GM21381 (cell line): ENCODE data around the gene DPAGT1.
"Not testable (repeated sequence)": the region's sequence is repeated elsewhere in the genome, so short reads cannot be mapped to it uniquely, and the experiment has no call there.

ENCODE experiments used
- ATAC-seq: cut with Tn5 transposase; IDR thresholded peaks from one replicate; pipeline ENCODE4 v1.9.1; 2021; ENCODE audit warnings: mild to moderate bottlenecking, moderate library complexity; ENCODE audit not compliant: unreplicated experiment

The DPAGT1 gene

DNA sequence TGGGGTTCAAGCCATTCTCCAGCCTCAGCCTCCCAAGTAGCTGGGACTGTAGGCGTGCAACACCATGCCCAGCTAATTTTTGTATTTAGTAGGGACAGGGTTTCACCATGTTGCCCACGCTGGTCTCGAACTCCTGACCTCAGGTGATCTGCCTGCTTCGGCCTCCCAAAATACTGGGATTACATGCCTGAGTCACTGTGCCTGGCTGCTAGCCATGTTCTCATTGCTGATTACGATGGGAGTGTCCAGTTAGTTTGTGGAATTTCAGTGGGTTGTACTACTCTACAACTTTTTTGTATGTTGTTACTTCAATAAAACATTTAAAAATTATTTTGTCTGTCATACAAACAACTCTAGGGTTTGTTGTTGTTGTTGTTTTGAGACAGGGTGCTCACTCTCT lies 38.9 kb downstream of the DPAGT1 start:
- ATAC-seq: no peak

DNA sequence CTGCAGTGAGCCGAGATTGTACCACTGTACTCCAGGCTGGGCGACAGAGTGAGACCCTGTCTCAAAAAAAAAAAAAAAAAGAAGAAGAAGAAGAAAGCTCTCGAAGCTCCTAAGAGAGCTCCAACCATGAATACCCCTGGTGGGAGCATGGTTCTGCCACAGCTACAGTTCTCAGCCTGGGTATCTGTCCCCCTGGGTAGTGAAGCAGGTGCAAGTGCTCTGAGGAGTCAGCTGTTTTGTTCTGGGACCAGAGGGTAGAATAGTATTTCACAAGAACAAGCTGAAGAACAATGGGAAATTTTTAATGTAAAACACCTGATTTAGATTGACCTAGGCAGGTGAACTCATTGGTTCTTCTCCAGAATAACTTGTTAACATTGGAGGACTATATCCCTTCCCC lies 40.4 kb downstream of the DPAGT1 start:
- ATAC-seq: no peak

DNA sequence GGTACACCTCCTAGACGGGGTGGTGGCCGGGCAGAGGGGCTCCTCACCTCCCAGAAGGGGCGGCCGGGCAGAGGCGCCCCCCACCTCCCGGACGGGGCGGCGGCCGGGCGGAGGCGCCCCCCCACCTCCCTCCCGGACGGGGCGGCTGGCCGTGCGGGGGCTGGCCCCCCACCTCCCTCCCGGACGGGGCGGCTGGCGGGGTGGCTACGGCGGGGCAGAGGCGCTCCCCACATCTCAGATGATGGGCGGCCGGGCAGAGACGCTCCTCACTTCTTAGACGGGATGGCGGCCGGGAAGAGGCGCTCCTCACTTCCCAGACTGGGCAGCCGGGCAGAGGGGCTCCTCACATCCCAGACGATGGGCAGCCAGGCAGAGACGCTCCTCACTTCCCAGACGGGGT lies 42.5 kb downstream of the DPAGT1 start:
- ATAC-seq: not testable (repeated sequence)

DNA sequence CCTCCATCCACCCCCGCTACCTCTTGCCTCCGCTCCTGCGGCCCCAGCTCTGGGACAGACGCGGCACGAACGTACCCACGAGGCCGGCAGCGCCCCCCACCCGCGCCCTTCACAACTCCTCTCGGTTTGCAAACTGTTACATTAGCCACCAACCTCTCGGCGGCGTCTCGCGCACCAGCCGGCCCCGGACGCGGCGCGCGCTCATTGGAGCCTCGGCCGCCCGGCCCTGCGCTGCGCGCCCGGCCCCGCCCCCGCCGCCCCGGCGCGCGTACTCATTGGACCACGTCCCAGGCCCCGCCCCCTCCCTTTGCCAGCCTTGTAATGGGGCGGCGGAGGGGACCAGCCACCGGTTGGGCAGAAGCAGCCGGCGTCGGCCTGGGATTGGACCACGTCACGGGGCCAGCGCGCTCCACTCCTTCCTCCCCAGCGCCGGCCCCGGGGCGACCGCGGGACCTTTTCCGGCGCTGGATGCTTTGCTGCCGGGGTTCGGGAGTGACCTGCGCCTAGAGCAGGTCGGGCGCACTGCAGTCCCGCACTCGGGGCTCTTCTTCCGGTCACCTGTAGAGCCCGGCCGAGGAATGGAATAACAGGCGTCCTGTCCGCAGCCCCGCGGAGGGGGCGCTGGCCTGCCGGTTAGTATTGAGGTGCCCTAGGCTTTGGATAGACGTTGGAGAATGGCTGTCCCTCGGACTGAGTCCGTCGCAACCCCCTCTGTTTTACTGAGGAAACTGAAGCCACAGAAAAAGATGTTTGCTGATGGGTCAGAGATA lies 44.5 kb downstream of the DPAGT1 start, which contains the start of gene HYOU1:
HYOU1 (minus strand) TSS at position 206 of the 770 bp plus-strand sequence. CDS start 1,045 bp downstream, outside the sequence.
- peak; percentile 92 for ATAC-seq

DNA sequence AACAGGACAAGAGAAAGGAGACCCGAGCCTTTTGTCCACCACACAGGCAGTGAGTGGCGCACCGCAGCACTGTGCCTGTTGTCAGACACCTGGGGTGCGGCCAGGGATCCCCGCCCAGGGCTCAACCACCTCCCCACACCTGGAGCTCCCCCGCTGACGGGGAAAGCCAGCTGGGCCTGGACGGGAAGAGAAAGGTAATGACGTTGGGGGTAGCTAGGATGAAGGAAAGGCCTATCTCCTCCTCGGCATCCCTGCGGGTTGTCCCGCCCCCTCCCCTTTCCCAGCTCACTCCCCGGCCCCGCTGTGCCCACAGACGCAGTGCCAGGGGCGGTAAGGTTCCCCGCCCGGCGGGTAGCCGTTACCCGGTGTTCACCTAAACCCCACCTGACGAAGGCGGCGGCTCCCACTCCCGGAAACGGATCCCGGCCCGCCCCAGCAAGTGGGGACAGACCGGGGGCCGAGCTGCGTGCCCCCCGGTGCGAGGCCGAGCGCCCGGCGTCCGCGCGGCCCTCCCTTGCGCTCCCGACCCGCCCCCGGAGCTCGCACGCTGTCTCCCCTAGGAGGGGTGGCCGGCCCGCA lies 45.1 kb downstream of the DPAGT1 start:
- ATAC-seq: peak; percentile 10

DNA sequence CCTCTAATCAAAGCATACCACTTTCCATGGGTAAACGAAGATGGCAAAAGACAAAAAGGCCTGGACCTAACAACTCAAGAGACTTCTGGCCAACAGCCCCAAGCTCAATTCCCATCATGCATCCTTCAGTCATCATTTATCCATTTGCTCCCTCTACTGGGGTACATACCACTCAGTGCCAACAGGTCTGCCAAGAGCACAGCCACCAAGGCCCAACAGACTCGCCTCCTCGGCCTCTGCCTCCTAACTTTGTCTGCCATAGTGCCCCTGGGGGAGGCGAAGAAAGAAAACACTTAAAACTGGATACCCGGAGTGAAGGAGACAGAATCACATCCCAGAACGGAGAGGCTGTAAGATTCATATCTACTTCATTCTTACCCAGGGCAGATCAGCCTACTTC lies 45.8 kb downstream of the DPAGT1 start:
- no peak for ATAC-seq

DNA sequence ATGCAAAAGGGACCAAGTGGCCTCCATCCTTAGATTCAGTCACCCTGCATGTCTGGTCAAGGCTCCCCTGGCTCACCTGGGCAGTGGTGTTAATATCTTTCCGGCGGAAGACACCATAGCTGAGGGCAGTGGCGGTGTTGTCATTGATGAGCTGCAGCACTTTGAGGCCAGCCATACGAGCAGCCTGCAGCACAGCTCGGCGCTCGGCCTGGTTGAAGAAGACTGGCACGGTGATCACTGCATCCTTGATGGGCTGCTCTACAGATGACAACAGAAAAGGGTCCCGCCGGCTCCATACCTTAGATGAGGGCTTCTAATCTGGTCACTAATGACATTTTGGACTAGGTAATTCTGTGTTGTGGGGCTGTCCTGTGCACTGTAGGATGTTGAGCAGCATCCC lies 47.2 kb downstream of the DPAGT1 start:
- ATAC-seq: no peak

DNA sequence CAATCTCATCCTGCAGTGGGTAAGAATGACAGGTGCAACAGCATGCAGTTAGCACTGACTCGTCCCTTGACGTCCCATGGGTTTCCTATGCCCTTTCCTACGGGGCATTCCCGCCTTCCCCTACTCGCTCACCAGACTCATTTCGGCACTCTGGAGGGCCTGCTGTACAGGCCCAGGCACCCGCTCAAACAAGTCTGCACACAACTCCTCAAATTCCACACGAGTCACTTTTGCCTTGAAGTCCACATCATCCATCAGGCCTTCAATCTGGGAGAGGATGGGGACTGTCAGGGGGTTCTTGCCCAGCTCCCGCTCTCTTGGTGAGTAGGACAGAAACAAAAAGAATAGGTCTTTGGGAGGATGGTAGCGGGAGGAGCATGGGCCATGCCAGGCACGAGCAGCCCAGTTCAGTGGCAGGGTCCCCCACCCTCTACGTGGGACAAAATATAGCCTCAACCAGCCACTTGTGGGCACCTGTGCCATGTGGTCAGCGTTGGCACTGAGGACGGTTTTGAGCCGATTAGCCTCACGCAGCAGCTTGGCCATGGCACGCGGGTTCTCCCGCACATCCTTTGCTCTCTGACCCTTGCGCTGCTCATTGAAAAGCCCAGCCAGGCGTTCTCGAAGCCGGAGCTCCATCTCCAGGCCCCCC lies 49.4 kb downstream of the DPAGT1 start:
- no peak for ATAC-seq

DNA sequence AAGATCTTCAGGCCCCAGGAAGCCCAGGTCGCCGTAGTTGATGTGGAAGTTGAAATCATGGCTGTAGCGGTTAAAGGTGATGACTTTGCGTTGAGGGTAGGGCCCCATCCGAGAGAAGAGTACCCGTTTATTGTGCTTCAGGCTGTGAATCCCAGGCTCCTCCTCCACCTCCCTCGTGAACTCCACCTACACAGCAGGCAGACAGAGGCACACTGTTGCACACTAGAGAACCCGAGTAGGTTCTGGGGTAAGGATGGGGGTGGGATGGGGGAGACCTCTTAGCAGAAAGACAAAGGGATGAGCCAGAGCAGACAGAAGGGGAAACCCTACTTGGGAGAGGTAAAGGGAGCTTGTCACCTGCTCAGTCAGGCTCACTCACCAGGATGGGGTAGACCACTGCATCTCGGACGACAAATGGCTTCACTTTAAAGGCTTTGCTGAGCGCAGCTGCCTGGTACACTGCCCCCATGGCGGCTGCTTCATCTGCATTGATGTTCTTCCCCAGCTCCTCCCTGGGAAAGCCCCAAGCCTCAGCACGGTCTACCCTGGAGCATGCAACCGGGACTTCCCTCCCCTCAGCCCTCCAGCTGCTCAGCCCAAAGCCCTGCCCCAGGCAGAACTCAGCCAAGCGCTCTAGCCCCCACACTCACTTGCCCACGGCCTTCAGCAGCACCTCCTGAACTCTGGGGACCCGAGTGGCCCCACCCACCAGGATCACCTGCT lies 50.1 kb downstream of the DPAGT1 start:
- peak; percentile 38 for ATAC-seq

DNA sequence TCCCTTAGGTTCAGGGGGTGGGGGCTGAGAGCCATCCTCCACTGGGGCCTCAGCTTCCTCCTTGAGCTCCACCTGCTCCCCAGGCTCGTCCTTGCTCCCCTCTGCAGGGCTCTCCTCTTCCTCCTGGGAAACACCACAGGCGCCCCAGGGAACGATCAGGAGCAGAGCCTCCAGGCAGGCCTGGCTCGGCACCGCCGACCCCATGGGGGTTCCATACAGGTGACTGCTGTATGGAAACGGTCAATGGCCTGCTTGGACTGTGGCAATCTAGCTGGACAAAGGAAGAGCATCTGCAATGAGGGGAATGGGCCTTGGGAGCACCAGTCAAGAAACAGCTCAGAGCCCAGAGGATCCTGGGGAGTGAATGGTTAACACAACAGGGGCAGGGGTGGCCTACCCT lies 52.6 kb downstream of the DPAGT1 start:
- no peak for ATAC-seq

DNA sequence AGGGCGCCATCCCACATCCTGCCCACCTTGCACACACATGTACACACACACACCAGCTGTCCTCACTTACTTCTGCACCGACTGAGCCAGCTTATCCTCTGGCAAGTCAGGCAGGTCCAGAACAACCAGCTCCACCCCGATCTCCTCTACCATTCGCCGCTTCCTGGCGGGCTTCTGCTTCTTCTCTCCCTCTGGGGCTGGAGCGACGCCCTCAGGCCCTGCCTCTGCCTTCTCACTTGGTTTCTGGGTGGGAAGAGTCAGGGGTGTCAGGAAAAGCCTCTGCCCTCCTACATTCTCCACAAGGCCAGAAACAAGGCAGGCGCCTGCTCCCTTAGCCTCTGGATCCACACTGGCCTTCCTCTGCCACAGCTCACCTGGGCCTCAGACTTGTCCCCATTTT lies 53.0 kb downstream of the DPAGT1 start:
- no peak for ATAC-seq

DNA sequence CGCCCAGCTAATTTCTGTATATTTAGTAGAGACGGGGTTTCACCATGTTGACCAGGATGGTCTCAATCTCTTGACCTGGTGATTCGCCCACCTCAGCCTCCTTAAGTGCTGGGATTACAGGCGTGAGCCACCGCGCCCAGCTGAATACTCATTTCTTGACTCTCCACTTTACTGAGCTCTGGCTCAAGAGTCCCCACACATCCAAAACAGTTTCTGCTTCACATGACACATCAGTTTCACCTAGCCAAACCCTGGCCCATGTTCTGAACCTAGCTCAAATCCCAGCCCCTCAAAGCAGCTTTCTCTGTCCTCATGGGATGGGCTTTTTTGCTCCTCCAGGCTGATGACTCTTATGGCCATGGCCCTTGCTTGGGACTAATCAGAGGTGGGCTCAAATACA lies 54.4 kb downstream of the DPAGT1 start:
- no peak for ATAC-seq
